DMS79 treated with DMSO at 0.1 percent for 48 hours (cell line): ENCODE results near the gene POU2AF2.

ENCODE experiments used
- DNase-seq: peaks from one replicate; lab custom pipeline; 2025; lab: John Stamatoyannopoulos, UW

Gene POU2AF2

GRCh38 chr11:111330234-111330893 lies 84.8 kb downstream of the POU2AF2 start:
- DNase-seq = no peak

GRCh38 chr11:111331711-111332479 lies 86.4 kb downstream of the POU2AF2 start:
- no peak for DNase-seq

GRCh38 chr11:111334532-111335502 lies 89.3 kb downstream of the POU2AF2 start:
- DNase-seq = peak; percentile 71

- DNase-seq = peak; percentile 30
These were observed 90.0 kb downstream of the POU2AF2 start for GRCh38 chr11:111335549-111335948.
